ENCODE data around the gene ATP2C2. TPM values are rescaled to one million over a fixed set of nuclear protein-coding genes. Genes with fewer than 3 reads are reported as not detected.

The ATP2C2 gene
- total RNA-seq, 1 experiment from 2014 or later = 0.67 TPM

DNA sequence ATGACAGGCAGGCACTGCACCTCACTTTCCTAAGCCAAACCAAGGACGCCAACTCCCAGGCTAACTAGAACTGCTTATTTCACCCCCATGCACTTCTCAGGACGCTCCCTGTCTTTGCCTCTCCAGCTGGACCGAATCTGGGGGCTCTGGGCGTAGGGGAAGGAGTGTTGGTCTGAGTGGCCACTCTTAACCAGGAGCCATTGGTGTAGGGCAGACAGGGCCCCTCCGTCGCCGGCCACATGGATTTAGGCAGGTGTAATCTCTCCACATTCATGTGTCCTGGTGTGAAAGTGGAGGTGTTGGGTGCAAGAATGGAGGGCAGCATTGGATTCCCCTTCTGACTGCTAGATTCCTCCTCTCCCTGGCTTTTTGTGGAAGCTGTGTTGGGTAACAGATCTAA, 9.8 kb downstream of the ATP2C2 start:
- no peak overlapping the region for H3K27ac ChIP-seq (ENCODE audit: low read length)
- no peaks in the 10 kb centered on the region for H3K36me3 ChIP-seq (ENCODE audit: control insufficient read depth, insufficient read depth, low read length)
- no peaks in the 10 kb centered on the region for H3K27me3 ChIP-seq (ENCODE audit: control insufficient read depth, insufficient read depth, low read length)
- no peaks in the 10 kb centered on the region for H3K9me3 ChIP-seq (ENCODE audit: control insufficient read depth, insufficient read depth, low read depth, low read length)
- in situ Hi-C loops (cut with HindIII; ENCODE audit: low pct_unique_long_range_greater_than_20kb, low sequenced_read_pairs) = no loop called here
- ChIA-PET POLR2A (no interaction called here), CTCF (interaction anchor here (0.6 kb wide), 1 partner anchor 12 kb away, joined by 4 read pairs; no protein-coding TSS in a partner anchor)
- H3K4me1 ChIP-seq (ENCODE audit: control insufficient read depth, insufficient read depth, low read length) = no peaks in the 10 kb centered on the region
- no peak overlapping the region for H3K4me3 ChIP-seq (ENCODE audit: low read depth in 2 of 2, low read length in 2 of 2)
- ATAC-seq (no peak), DNase-seq (ENCODE audit: low read depth, low spot score) (no peak)
- TF ChIP-seq REST (IDR thresholded peaks at IDR 0.05; ENCODE audit: insufficient read depth in 1 of 2, low read depth in 2 of 2, low read length in 1 of 2) (no peak), CTCF (IDR thresholded peaks at IDR 0.05) (no peak), TCF7L2 (IDR thresholded peaks at IDR 0.05; ENCODE audit: low read depth, low read length) (no peak), POLR2AphosphoS5 (IDR thresholded peaks at IDR 0.05; ENCODE audit: low read depth, low read length) (no peak), SIN3A (IDR thresholded peaks at IDR 0.05; ENCODE audit: borderline replicate concordance, insufficient read depth, low read depth, low read length) (no peak)
- intact Hi-C loops (cut with micrococcal nuclease; ENCODE audit: unreplicated experiment) = no loop called here
- no TSS peak for BruUV-seq (replicated peaks)

DNA sequence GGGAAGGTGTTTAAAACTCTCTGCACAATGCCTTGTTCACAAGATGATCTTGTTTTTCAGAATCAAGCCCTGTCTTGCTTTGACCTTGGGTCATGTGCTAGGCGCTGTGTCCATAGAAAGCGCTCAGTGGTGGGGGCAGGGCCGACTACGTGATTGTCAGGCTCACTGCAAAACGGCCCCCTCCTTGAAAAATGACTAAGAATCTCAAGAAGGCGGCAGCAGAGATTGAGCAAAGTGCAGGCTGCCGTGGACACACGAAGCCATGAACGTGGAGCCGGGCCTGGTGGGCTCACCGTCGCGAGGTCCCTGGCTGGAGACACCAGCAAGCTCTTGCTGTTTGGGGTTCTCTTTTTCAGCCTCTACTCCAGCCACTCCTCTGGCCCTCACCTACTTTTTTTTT, 10.2 kb downstream of the ATP2C2 start:
- no peak overlapping the region for H3K4me3 ChIP-seq (ENCODE audit: low read depth in 2 of 2, low read length in 2 of 2)
- in situ Hi-C loops (cut with HindIII; ENCODE audit: low pct_unique_long_range_greater_than_20kb, low sequenced_read_pairs) = no loop called here
- no peaks in the 10 kb centered on the region for H3K36me3 ChIP-seq (ENCODE audit: control insufficient read depth, insufficient read depth, low read length)
- H3K4me1 ChIP-seq (ENCODE audit: control insufficient read depth, insufficient read depth, low read length) = no peaks in the 10 kb centered on the region
- H3K27ac ChIP-seq (ENCODE audit: low read length) = no peak overlapping the region
- POLR2A ChIA-PET = no interaction called here
- ATAC-seq = no peak
- no peaks in the 10 kb centered on the region for H3K9me3 ChIP-seq (ENCODE audit: control insufficient read depth, insufficient read depth, low read depth, low read length)
- no peak for TF ChIP-seq TCF7L2 (IDR thresholded peaks at IDR 0.05; ENCODE audit: low read depth, low read length)
- intact Hi-C loops (cut with micrococcal nuclease; ENCODE audit: unreplicated experiment) = no loop called here
- H3K27me3 ChIP-seq (ENCODE audit: control insufficient read depth, insufficient read depth, low read length) = no peaks in the 10 kb centered on the region
- DNase-seq (ENCODE audit: low read depth, low spot score) = no peak
- BruUV-seq (replicated peaks) = no TSS peak
- CTCF ChIA-PET = no interaction called here

DNA sequence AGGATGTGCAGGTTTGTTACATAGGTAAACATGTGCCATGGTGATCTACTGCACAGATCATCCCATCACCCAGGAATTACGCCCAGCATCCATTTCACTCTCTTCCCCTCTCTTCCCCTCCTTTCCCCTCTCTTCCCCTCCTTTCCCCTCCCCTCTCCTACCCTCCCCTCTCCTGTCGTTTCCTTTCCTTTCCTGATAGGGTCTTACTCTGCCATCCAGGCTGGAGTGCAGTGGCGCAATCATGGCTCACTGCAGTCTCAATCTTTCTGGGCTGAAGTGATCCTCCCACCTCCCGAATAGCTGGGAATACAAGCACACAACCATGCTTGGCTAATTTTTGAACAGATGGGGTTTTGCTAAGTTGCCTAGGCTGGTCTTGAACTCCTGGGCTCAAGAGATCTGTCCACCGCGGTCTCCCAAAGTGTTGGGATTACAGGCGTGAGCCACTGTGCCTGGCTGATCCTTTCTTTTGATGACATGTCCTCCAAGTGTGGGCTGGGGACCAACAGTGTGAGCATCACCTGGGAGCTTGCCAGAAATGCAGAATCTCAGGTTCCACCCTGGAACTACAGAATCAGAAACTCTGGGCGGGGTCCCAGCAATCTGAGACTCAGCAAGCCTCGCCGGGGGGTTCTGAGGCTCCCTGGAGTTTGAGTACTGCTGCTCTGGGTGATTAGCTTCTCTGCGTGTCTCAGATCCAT, 10.8 kb downstream of the ATP2C2 start:
- ChIA-PET CTCF (interaction anchor here (0.7 kb wide), 1 partner anchor 195 kb away, joined by 18 read pairs; no protein-coding TSS in a partner anchor), POLR2A (no interaction called here)
- in situ Hi-C loops (cut with HindIII; ENCODE audit: low pct_unique_long_range_greater_than_20kb, low sequenced_read_pairs) (no loop called here), intact Hi-C loops (cut with micrococcal nuclease; ENCODE audit: unreplicated experiment) (no loop called here)
- ATAC-seq = no peak
- Histone ChIP-seq H3K4me3 (ENCODE audit: low read depth in 2 of 2, low read length in 2 of 2) (no peak overlapping the region), H3K9me3 (ENCODE audit: control insufficient read depth, insufficient read depth, low read depth, low read length) (no peaks in the 10 kb centered on the region), H3K4me1 (ENCODE audit: control insufficient read depth, insufficient read depth, low read length) (no peaks in the 10 kb centered on the region), H3K27ac (ENCODE audit: low read length) (no peak overlapping the region), H3K36me3 (ENCODE audit: control insufficient read depth, insufficient read depth, low read length) (no peaks in the 10 kb centered on the region), H3K27me3 (ENCODE audit: control insufficient read depth, insufficient read depth, low read length) (no peaks in the 10 kb centered on the region)
- no peak for DNase-seq (ENCODE audit: low read depth, low spot score)
- BruUV-seq (replicated peaks) = no TSS peak
- no peak for TF ChIP-seq POLR2AphosphoS5 (IDR thresholded peaks at IDR 0.05; ENCODE audit: low read depth, low read length)
- no peak for TF ChIP-seq SIN3A (IDR thresholded peaks at IDR 0.05; ENCODE audit: borderline replicate concordance, insufficient read depth, low read depth, low read length)
- no peak for TF ChIP-seq TCF7L2 (IDR thresholded peaks at IDR 0.05; ENCODE audit: low read depth, low read length)
- TF ChIP-seq CTCF (IDR thresholded peaks at IDR 0.05) = no peak
- no peak for TF ChIP-seq REST (IDR thresholded peaks at IDR 0.05; ENCODE audit: insufficient read depth in 1 of 2, low read depth in 2 of 2, low read length in 1 of 2)

All from Panc1 (cell line).